Activated naive CD4-positive, alpha-beta T cell treated with anti-CD3 and anti-CD28 coated beads, Interleukin-2, amount 50 U/mL, for 24 hours (primary cell): ENCODE measurements around the gene PCF11.

Experiments
- H3K27ac Mint-ChIP-seq: one replicate; pipeline ENCODE4 v1.8.0; 2021; ENCODE audit warnings: mild to moderate bottlenecking, mixed read lengths
- H3K27me3 Mint-ChIP-seq: one replicate; pipeline ENCODE4 v1.8.0; 2021; ENCODE audit warnings: mixed read lengths
- H3K36me3 Mint-ChIP-seq: one replicate; pipeline ENCODE4 v1.8.0; 2021; ENCODE audit warnings: mixed read lengths
- H3K4me1 Mint-ChIP-seq: one replicate; pipeline ENCODE4 v1.8.0; 2021; ENCODE audit warnings: mixed read lengths
- H3K4me3 Mint-ChIP-seq: one replicate; pipeline ENCODE4 v1.8.0; 2021; ENCODE audit warnings: mild to moderate bottlenecking, mixed read lengths
- H3K9me3 Mint-ChIP-seq: one replicate; pipeline ENCODE4 v1.8.0; 2021; ENCODE audit warnings: mixed read lengths

The PCF11 gene

DNA sequence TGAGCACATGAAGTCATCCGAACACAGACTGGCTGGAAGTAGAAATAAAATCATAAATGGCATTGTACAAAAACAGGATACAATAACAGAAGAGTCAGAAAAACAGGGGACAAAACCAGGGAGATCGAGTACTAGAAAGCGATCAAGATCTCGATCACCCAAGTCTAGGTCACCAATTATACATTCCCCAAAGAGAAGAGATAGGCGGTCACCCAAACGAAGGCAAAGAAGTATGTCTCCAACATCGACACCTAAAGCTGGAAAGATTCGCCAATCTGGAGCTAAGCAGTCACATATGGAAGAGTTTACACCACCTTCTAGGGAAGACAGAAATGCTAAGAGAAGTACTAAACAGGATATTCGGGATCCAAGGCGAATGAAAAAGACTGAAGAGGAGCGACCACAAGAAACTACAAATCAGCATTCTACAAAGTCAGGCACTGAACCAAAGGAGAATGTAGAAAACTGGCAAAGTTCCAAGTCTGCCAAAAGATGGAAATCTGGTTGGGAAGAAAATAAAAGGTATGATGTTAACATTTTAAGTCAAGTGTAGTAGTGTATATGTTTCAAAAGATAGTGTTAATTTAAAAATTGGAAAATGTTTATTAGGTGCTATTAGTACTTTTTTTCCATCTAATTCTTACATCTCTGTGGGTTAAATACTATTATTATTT, 9.4 kb downstream of the PCF11 start:
- peaks cover 48% of the 10 kb centered on the region for H3K36me3 Mint-ChIP-seq
- no peaks in the 10 kb centered on the region for H3K27me3 Mint-ChIP-seq

DNA sequence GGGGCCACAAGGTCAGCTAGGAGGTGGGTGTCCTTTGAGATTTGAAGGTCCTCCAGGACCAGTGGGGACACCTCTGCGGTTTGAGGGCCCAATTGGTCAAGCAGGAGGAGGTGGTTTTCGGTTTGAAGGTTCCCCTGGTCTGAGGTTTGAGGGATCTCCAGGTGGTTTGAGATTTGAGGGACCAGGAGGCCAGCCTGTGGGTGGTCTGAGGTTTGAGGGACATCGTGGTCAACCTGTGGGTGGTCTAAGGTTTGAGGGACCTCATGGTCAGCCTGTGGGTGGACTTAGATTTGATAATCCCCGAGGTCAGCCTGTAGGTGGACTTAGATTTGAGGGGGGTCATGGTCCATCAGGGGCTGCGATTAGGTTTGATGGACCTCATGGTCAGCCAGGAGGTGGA, 11.8 kb downstream of the PCF11 start:
- Mint-ChIP-seq H3K4me1 (peaks cover 93% of the 10 kb centered on the region), H3K27me3 (no peaks in the 10 kb centered on the region), H3K4me3 (peak overlapping the region; percentile 23), H3K9me3 (no peaks in the 10 kb centered on the region), H3K36me3 (peaks cover 52% of the 10 kb centered on the region), H3K27ac (no peak overlapping the region)

More for the DNA sequence above, 9.4 kb downstream of the PCF11 start:
- H3K4me3 Mint-ChIP-seq, result peak overlapping the region; percentile 43
- peak overlapping the region; percentile 52 for H3K27ac Mint-ChIP-seq
- no peaks in the 10 kb centered on the region for H3K9me3 Mint-ChIP-seq
- H3K4me1 Mint-ChIP-seq, result peaks cover 94% of the 10 kb centered on the region

DNA sequence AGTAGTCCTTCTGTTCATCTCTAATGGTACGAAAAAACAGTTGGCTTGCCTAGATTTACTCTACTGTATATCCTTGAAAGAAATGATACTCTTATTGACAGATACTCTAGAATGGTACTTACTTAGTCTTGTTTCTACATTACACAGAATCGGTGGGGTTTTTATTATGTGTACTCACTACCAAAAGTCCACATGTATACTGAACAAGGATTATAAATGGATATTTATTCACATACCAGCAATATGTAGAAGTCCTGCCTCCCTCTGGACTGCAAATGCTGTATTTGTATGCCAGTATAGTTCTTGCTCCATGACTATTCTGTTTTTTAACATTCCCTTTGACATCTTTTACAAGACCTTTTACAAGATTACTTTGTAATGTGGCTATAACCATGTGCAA, 13.9 kb downstream of the PCF11 start:
- no peak overlapping the region for H3K27ac Mint-ChIP-seq
- peaks cover 46% of the 10 kb centered on the region for H3K36me3 Mint-ChIP-seq
- peak overlapping the region; percentile 82 for H3K4me3 Mint-ChIP-seq
- no peaks in the 10 kb centered on the region for H3K27me3 Mint-ChIP-seq
- H3K9me3 Mint-ChIP-seq, result no peaks in the 10 kb centered on the region
- H3K4me1 Mint-ChIP-seq, result peaks cover 93% of the 10 kb centered on the region

DNA sequence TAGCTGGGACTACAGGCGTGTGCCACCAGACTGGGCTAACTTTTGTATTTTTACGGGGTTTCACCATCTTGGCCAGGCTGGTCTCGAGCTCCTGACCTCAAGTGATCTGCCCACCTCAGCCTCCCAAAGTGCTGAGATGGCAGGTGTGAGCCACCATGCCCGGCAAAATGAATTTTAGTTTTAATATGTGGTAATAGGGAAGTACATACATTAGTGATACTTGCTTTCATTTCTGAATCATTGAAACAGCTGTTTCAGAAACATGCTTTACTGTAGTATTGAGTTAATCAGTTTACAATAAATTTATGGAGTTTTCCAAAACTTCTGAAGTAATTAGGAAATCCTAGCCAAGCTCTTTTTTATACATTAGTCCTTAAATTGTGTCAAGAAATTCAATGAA, 15.6 kb downstream of the PCF11 start:
- Mint-ChIP-seq H3K27me3 (no peaks in the 10 kb centered on the region), H3K4me3 (peak overlapping the region; percentile 64), H3K9me3 (no peaks in the 10 kb centered on the region), H3K27ac (no peak overlapping the region), H3K36me3 (peaks cover 42% of the 10 kb centered on the region), H3K4me1 (peaks cover 91% of the 10 kb centered on the region)

DNA sequence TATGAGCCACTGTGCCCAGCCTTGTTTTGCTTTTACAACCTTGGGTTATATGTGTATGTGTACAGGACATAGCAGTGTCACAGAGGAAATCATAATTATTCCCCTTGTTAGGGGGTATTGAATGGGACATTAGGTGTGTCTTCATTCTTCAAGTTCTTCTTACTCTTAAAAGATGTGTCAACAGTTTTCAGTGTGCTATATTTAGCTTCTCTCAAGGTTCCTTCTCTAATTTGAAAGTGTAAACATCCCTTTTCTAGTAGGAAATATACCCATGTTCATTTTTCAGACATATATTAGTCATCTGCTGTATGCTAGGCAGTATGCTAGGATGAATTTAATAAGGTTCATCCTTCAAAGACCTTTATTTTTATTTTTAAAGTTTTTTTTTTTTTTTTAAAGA, 17.1 kb downstream of the PCF11 start:
- peak overlapping the region; percentile 33 for H3K4me3 Mint-ChIP-seq
- H3K4me1 Mint-ChIP-seq, result peaks cover 83% of the 10 kb centered on the region
- peaks cover 29% of the 10 kb centered on the region for H3K36me3 Mint-ChIP-seq
- no peak overlapping the region for H3K27ac Mint-ChIP-seq
- H3K27me3 Mint-ChIP-seq, result no peaks in the 10 kb centered on the region
- H3K9me3 Mint-ChIP-seq, result no peaks in the 10 kb centered on the region

DNA sequence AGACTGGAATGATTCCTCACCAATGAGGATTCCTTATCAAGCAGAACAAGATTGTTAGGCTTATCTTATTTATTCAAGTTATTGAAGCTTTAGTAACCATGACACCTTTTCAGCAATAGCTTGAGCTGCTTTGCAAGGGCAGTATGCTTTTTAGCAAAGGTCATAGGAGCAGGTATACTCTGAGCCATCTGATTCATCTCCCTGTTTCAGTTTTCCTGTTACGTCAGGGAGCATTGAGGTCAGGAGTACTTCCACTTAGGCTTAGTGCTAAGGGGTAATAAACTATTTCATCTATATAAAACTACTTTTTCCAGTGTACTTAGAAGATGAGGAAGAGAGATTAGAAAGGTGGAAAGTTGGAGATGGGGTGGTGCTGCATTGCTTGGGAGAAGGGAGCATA, 18.9 kb downstream of the PCF11 start:
- H3K4me1 Mint-ChIP-seq, result peaks cover 74% of the 10 kb centered on the region
- H3K27ac Mint-ChIP-seq, result no peak overlapping the region
- H3K9me3 Mint-ChIP-seq, result no peaks in the 10 kb centered on the region
- no peaks in the 10 kb centered on the region for H3K27me3 Mint-ChIP-seq
- H3K36me3 Mint-ChIP-seq, result peaks cover 23% of the 10 kb centered on the region
- H3K4me3 Mint-ChIP-seq, result no peak overlapping the region

DNA sequence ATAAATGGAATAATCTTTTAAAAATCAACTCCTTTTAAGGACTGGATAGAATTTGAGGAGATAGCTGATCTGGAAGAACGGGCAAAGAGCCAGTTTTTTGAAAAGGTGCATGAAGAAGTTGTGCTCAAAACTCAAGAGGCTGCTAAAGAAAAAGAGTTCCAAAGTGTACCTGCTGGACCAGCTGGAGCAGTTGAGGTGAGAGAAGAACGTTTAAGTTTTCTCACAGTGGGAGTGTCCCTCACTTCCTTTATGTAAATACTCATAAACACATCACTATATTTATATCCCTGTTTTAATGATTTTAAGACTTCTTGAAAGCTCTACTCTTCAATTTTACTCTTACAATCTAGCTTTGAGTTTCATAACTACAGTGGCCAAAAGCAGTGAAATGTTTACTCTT, 24.9 kb downstream of the PCF11 start:
- H3K4me3 Mint-ChIP-seq, result no peak overlapping the region
- peaks cover 25% of the 10 kb centered on the region for H3K36me3 Mint-ChIP-seq
- H3K9me3 Mint-ChIP-seq, result no peaks in the 10 kb centered on the region
- no peaks in the 10 kb centered on the region for H3K27me3 Mint-ChIP-seq
- H3K27ac Mint-ChIP-seq, result peak overlapping the region; percentile 8
- peaks cover 40% of the 10 kb centered on the region for H3K4me1 Mint-ChIP-seq

DNA sequence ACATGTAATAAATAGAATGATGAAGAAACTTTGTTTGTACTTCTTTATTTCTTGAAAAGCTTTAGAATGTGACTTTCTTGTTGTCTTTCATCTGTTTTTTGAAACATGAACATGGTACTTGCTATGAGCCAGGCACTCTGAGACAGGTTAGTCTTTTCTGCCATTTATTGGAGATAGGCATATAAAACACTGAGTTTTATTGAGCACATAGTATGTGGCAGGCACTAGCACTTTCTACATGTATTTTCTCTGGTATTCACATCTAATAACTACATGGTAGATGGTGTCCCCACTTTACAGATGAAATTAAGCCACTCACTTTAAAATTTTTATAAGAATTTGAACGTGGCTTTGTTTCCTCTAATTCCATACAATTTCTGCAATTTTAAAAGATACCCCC, 28.8 kb downstream of the PCF11 start:
- no peaks in the 10 kb centered on the region for H3K9me3 Mint-ChIP-seq
- no peak overlapping the region for H3K4me3 Mint-ChIP-seq
- H3K36me3 Mint-ChIP-seq, result peaks cover 32% of the 10 kb centered on the region
- H3K27me3 Mint-ChIP-seq, result no peaks in the 10 kb centered on the region
- no peak overlapping the region for H3K27ac Mint-ChIP-seq
- peaks cover 22% of the 10 kb centered on the region for H3K4me1 Mint-ChIP-seq

DNA sequence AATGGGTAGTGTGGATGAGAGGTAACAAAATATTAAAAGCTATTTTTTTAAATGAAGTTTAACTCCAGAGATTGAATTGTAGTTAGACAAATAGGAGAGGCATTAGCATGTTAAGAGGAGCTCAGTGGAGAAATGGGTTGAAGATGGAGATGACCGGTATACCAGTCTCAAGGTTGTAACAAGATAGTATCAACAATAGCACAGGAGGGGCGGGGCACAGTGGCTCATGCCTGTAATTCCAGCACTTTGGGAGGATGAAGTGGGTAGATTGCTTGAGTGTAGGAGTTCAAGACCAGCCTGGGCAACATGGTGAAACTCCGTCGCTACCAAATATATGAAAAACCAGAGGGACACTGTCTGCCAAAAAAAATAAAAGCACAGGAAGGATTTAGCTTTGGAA, 30.5 kb downstream of the PCF11 start:
- H3K27ac Mint-ChIP-seq, result peak overlapping the region; percentile 3
- no peak overlapping the region for H3K4me3 Mint-ChIP-seq
- no peaks in the 10 kb centered on the region for H3K27me3 Mint-ChIP-seq
- H3K4me1 Mint-ChIP-seq, result peaks cover 25% of the 10 kb centered on the region
- H3K36me3 Mint-ChIP-seq, result peaks cover 34% of the 10 kb centered on the region
- H3K9me3 Mint-ChIP-seq, result no peaks in the 10 kb centered on the region

DNA sequence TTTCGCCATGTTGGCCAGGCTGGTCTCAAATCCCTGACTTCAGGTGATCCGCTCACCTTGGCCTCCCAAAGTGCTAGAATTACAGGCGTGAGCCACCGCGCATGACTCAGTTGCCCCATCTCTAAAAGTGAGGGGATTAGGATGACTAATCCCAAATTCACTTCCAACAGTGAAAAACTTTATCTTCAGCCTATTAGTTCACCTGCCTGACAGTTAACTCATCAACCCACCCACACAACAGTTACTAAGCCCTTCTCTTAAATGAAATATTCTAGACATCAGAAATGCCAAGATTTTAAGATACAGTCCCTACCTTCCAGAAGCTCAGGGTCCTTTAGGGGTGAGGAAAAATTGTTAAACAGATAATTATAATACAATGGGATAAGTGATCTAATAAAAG, 34.6 kb downstream of the PCF11 start:
- H3K4me3 Mint-ChIP-seq, result peak overlapping the region; percentile 74

DNA sequence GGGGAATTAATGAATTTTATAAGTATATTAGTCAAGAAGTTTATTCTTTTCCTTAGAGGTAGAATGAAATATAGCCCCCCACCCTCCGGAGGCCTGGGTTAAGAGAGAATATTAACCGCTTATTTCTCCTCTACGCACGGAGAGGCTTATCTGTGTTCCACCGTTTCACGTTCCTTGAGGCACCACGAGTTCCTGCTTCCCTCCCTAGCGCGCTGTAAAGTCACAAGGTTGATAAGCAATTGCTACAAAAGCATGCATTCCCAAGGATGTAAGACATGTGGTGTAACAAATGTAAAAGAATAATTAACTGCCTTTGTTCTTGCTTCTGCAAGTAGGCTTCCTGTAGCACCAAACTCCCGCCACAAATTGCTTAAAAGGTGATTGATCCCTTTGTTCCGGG, 35.1 kb downstream of the PCF11 start:
- peaks cover 23% of the 10 kb centered on the region for H3K36me3 Mint-ChIP-seq
- no peaks in the 10 kb centered on the region for H3K27me3 Mint-ChIP-seq
- peak overlapping the region; percentile 100 for H3K4me3 Mint-ChIP-seq
- peaks cover 50% of the 10 kb centered on the region for H3K4me1 Mint-ChIP-seq
- H3K27ac Mint-ChIP-seq, result peak overlapping the region; percentile 93
- no peaks in the 10 kb centered on the region for H3K9me3 Mint-ChIP-seq

More for the DNA sequence above, 34.6 kb downstream of the PCF11 start:
- Mint-ChIP-seq H3K4me1 (peaks cover 45% of the 10 kb centered on the region), H3K36me3 (peaks cover 26% of the 10 kb centered on the region), H3K27me3 (no peaks in the 10 kb centered on the region), H3K27ac (peak overlapping the region; percentile 83), H3K9me3 (no peaks in the 10 kb centered on the region)

DNA sequence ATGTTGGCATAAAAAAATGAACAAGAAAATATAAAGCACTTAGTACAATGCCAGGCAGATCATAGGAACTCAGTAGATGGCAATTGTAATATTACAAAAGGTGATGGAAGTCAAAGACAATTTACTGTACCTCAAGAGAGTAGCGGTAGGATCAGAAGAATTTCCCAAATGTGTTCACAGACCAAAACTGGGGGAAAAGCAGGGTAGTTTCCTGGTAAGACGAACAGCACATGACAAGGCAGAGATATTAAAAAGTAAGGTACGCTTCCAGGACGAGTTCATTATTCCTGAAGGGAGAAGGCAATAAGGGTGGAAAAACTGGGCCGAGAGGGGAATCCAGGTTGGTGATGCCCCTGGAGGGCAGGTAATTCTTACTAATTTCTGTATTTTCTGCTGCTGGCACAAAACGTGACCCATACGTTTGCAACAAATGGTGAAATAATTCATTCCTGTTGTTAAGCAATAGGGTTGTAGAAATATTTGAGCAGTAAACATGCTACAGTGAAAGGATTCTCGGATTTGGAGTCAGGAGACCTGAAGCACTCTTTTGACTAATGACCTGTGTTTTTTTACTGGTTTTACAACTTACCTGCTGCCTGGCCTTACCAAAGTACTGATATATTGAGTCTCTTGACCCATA, 35.8 kb downstream of the PCF11 start:
- H3K9me3 Mint-ChIP-seq, result no peaks in the 10 kb centered on the region
- H3K27me3 Mint-ChIP-seq, result no peaks in the 10 kb centered on the region
- peak overlapping the region; percentile 100 for H3K4me3 Mint-ChIP-seq
- peaks cover 20% of the 10 kb centered on the region for H3K36me3 Mint-ChIP-seq
- peak overlapping the region; percentile 93 for H3K27ac Mint-ChIP-seq
- peaks cover 48% of the 10 kb centered on the region for H3K4me1 Mint-ChIP-seq

DNA sequence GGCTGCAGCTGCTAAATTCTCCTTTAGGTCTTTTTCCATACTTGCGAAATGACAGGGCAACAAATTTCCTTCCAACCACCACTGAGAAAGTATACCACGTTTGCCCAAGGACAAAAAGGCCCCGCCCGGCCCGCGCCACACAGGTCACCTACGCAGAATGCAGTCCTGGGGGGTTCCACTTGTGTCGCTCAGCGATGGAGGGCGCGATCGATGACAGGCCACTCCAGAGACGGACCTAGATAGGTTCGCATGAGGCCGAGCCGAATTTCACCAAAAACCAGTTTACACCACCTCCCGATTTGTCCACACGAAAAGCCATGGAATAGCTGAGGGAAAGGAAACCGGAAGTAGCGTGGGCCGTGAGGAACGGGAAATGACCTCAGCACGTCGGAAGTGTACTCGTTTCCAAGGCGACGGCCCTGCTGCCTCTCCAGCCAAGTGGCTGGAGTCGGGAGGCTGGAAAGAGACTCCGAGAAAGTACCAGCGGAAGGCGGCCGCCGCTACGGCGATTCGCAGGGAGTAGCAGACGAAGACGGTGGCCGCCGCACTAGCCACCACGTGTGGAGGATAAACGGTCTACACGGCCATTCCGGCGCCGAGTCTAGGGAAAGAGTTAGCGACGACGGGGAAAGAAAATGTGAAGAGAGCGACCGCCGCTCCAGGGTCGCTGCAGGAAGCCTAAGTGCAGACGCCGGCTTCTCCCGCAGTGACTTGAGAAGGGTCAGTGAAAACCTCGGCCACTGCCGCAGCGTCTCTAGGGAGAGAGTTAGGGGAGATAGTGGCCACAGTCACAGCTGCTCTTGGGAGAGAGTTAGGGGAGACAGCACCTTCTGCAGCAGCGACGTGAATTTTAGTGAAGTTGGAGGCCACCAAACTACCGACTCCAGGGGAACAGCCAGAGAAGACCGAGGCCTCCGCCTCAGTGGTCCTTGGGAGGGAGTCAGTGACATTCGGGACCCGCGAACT, 36.7 kb downstream of the PCF11 start, which contains the start of gene ANKRD42:
TSS of gene ANKRD42 (plus strand) at position 398 of the 966 bp plus-strand sequence. CDS start 959 bp downstream, outside the sequence.
- Mint-ChIP-seq H3K4me1 (peaks cover 48% of the 10 kb centered on the region), H3K27ac (peak within 1 kb of the TSS; percentile 93), H3K4me3 (peak within 1 kb of the TSS; percentile 100), H3K9me3 (no peaks in the 10 kb centered on the region), H3K36me3 (peaks cover 17% of the 10 kb centered on the region), H3K27me3 (no peaks in the 10 kb centered on the region)

DNA sequence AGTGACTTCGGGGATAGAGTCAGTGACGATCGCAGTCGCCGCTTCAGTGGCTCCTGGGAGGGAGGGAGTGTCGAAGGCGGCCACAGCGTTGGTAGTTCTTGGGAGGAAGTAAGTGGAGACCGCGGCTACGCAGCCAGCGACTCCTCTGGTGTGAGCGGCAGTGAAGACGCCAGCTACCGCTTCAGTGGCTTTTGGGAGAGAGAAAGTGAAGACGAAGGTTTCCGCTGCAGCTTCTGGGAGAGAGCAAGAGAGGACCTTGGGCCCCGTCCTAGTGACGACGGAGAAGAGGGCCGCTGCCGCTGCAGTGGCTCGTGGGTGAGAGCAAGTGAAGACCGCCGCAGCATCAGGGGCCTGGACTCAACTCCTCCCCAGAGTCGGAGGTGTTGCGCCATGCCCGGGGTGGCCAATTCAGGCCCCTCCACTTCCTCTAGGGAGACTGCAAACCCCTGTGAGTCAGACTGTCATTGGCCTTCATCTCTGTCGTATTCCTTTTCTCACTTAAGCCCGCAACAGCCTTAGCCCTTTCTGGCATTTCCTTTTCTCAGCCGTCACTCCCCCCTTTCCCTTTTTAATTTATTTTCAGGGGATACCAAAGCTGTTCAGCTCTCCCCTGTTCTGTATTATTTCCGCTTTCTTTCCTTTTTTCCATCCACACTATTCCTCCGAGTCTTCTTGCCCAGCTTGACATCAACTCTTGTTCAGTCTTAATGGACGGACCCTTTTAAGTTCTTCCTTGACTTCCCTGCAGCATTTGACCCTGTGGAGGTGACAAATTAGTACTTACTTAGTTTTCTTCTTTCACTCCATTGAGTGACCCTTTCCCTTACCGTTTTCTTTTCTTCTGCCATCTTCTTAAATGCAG, 37.6 kb downstream of the PCF11 start:
- Mint-ChIP-seq H3K36me3 (peaks cover 15% of the 10 kb centered on the region), H3K4me3 (peak overlapping the region; percentile 100), H3K27ac (peak overlapping the region; percentile 93), H3K4me1 (peaks cover 48% of the 10 kb centered on the region), H3K9me3 (no peaks in the 10 kb centered on the region), H3K27me3 (no peaks in the 10 kb centered on the region)

DNA sequence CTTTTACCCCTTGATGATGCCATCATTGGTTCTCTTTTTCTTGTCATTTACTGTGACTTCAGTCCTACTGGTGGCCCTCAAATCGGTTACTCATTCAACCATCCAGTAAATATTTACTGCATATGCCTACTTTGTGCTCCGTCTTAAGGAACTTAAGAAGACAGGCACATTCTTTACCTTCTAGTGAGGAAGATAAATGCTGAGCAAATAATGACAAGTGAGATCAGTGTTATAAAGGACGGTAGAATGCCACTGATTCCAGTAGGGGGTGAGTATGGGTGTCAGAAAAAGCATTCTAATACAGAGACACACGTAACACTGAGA, 38.2 kb downstream of the PCF11 start:
- Mint-ChIP-seq H3K27ac (peak overlapping the region; percentile 93), H3K36me3 (peaks cover 17% of the 10 kb centered on the region), H3K4me3 (peak overlapping the region; percentile 100), H3K9me3 (no peaks in the 10 kb centered on the region), H3K27me3 (no peaks in the 10 kb centered on the region), H3K4me1 (peaks cover 52% of the 10 kb centered on the region)
